GM18907 (cell line): ENCODE measurements around the gene CST1.
"Not testable (repeated sequence)": the region's sequence is repeated elsewhere in the genome, so short reads cannot be mapped to it uniquely, and the experiment has no call there.

ENCODE experiments used
- ATAC-seq: cut with Tn5 transposase; IDR thresholded peaks from one replicate; pipeline ENCODE4 v1.9.1; 2021; ENCODE audit warnings: mild to moderate bottlenecking, moderate library complexity; ENCODE audit not compliant: unreplicated experiment

Gene CST1, protein sequence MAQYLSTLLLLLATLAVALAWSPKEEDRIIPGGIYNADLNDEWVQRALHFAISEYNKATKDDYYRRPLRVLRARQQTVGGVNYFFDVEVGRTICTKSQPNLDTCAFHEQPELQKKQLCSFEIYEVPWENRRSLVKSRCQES

DNA sequence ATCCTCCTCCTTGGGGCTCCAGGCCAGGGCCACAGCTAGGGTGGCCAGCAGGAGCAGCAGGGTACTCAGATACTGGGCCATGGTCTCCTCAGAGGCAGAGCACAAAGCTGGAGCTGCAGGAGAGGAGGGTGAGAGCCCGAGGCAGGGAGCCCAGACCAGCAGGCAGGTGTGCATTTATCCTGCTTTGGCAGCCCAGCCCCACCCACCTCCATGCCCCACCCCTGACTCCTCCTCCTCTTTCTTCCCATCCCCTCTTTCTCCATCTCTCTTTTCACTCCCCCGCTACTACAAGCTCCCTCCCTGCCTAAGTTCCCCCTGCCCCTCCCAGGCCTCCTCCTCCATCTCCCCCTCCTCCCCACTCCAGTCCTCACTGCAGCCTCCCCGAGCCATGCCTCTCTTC lies at the start of gene CST1:
TSS of gene CST1 (minus strand) at position 150 of the 400 bp plus-strand sequence. CDS start at position 81, 69 bp downstream.
- ATAC-seq, result not testable (repeated sequence)

DNA sequence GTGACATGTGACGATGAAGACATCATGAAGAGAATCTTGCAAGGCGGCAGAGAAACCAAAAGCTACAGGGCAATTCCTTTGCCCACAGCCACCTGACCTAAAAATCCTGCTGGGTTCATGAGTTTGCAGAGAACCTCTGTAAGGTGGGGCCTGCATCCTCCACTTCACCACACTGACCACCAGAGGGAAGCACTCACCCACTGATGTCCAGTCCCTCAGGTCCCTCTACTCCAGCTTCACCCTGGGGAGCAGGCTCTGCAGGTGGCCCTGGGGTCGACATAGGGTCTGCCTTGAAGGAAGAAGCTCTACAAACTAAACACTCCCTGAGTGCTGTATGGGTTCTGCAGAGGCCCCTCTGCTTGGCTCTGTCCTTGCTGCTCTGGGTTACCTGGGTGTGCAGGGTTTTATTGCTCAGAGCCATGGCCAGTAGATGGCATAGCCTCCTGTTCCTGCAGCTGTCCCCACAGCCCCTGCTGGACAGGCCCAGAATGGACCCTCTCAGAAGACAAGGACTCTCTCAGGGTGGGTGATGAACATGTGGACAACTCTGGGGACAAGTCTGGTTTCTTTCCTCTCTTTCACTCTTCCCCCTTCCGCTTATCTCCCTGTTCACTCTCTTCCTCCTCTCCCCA lies 48.6 kb upstream of the CST1 start:
- peak; percentile 85 for ATAC-seq

DNA sequence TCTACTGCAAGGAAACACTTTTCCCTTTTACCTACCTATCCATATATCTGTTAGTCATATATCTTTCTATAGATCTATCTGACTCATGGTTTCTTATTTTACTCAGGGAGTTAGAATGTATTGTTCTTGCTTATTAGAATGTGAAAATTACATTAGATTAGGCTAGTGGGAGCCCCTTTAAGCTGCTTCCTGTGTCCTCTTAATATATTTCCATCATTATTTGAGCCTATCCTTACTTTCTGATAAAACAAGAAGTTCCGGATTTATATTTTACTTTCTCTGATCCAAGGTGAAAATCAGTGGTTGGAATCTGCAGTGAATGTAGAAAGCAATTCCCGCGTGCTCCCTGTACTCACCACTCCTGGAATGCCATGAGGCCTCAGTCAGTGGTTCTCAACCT lies 44.8 kb upstream of the CST1 start:
- ATAC-seq, result no peak

DNA sequence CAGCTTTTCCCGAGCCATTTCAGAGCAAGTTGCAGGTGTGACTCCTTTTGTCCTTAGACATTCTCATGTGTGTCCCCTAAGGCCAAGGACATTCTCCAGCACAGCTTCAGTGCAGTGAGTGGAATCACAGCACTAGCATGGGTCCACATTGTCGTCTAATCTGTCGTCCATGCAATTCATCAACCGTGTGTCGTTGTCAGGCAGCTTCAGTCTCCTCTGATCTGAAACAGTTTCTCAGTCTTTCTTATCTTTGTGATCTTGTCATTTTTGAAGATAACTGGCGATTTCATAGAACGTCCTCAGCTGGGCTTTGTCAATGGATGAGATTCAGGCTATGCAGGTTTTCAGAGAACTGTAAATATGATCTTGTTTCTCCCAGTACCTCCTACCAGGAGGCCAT lies 44.1 kb upstream of the CST1 start:
- ATAC-seq, result no peak

DNA sequence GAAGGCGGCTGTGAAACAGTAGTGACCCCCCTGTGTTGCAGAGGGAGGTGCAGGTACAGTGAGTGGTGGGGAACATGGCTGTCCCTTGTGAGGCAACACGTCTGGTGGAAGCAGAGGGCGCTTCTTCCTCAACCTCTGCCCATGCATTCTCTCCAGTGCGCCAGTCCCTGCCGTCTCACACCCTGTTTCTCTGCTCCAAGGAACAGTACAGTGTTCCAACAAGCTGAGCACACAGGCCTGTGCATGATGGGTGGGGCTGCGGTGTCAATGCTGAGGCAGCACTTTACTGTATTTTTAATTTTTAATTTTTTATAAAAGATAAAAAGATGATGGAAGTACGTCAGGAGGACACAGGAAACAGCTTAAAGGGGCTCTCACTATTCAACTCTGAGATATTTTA lies 43.3 kb upstream of the CST1 start:
- ATAC-seq, result no peak

DNA sequence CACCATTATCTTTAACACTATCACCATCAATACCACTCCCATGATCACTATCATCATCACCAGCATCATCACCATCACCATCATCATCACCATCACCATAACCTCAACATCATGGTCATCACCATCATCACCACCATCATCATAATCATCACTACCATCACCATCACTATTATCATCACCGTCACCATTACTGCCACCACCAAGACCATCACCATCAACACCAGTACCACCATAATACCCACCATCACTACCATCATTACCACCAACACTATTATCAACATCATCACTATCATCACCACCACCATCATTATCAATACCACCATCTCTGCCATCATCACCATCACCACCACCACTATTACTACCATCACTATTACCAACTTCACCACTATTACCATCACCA lies 32.7 kb upstream of the CST1 start:
- no peak for ATAC-seq

DNA sequence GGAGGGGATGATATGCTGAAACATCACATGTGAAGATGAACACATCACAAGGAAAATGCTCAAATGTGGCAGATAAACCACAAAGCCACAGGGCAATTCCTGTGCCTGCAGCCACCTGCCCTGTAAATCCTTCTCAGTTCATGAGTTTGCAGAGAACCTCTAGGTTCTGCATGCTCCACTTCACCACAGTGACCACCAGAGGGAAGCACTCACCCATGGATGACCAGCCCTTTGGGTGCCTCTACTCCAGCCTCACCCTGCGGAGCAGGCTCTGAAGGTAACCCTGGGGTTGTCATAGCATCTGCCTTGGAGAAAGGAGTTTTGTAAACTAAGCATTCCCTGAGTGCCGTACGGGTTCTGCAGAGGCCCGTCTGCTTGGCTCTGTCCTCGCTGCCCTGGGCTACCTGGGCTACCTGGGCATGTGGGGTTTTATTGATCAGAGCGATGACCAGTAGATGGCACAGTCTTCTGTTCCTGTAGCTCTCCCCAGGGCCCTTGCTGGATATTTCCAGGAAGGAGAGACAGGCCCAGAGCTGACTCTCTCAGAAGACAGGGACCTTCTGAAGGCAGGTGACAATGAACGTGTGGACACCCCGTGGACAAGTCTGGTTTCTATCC lies 31.7 kb upstream of the CST1 start:
- ATAC-seq, result peak; percentile 57

DNA sequence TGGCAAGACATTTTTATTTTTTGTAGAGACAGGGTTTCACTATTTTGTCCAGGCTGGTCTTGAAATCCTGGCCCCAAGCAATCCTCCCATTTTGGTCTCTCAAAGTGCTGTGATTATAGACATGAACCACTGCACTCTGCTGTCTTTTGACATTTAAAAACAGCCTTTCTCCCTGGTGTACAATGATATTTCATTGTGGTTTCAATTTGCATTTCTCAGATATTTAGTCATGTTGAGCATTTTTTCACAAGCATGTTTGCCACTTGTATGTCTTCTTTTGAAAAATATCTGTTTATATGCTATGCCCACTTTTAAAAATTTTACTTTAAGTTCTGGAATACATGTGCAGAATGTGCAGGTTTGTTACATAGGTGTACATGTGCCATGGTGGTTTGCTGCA lies 27.9 kb upstream of the CST1 start:
- not testable (repeated sequence) for ATAC-seq

DNA sequence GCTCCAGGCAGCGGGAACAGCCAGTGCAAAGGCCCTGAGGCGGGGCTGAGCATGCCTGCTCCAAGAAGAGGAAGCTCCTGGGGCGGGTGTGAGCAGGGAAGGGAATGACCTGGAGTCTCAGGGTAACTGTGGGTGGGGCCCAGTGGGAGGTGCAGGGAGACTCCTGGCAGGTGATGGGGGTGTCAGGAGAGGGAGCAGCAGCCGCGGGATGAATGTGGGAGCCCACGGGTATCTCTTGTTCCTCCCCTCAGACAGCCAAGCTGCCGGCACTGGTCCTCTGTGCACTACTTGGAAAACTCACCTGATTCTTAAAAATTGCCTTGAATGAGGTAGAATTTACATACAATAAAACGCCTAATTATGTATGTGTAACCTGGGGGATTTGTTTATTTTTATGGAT lies 26.6 kb upstream of the CST1 start:
- not testable (repeated sequence) for ATAC-seq

DNA sequence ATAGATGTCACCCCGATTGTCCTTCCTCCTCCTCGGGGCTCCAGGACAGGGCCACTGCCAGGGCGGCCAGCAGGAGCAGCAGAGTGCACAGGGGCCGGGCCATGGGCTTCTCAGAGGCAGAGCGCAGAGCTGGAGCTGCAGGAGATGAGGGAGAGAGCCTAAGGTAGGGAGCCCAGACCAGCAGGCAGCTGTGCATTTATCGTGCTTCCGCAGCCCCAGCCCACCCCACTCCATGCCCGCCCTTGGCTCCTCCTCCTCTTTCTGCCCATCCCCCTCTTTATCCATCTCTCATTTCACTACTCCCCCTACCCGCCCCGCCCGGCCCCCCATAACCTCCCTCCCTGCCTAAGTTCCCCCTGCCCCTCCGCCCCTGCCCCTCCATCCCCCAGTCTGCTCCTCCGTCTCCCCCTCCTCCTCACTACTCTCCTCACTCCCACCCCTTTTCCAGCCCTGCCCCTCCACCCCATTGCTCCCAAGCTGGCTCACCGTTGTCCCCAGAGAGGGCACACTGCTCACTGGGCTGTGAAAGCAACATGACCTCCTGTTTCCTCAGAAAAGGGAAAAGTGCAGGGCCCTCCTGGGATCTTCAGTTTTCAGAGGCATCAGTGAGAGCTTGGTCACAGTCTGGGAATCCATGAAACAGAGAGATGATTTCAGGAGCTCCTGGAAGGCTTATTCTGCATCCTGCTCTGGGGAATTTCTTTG lies 25.5 kb upstream of the CST1 start:
- no peak for ATAC-seq

DNA sequence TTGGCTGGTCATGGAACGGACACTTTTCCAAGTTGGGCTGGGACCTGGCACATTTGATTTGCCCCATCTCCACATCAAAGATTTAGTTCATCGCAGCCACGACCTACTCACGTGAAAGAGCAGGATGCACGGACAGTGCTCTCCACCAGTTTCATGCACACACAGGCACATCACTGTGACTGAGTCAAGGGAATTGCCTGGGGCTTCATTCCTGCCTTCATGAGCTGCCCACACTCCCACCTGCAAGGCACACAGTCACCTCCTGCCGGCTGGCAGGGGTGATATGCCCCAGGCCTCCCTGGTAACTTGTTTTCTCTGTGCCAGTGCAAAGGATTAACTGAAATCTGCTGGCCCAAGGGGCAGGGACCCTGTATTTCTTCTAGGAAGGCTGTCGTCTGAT lies 23.3 kb upstream of the CST1 start:
- no peak for ATAC-seq

DNA sequence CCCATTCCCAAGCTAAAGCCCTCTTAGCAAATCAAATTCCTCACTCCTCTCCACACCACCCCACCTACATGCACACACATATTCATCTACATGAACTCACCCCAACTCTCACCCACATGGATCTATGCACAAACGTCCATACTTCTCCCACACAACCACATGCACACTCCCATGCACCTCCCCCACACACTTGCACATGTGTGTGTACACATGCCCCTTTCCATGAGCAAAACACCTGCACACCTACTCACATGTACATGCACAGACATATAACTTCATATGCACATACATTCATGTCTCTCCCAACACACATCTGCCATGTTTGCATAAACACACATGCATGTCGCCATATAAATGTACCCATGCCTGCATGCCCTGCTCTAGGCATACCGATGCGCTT lies 22.8 kb upstream of the CST1 start:
- ATAC-seq, result no peak

DNA sequence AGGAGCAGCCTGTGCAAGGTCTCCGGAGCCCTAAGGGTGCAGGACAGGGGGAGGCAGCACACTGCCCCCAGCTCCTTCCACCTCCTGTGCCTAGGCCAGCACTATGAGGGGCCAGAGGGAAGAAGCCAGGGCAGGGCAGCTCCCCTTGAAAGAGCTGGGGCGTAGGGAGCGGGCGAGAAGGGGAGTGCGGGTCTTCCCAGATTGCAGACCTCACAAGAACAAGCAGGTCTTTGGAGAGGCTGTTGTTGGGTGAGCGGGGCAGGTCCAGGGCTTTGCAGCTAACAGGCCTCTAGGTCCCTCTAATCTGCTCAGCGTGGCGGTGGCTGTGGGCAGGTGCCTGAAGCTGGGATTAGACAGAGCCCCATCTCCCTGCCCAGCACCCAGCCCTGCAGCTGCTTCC lies 22.4 kb upstream of the CST1 start:
- no peak for ATAC-seq

DNA sequence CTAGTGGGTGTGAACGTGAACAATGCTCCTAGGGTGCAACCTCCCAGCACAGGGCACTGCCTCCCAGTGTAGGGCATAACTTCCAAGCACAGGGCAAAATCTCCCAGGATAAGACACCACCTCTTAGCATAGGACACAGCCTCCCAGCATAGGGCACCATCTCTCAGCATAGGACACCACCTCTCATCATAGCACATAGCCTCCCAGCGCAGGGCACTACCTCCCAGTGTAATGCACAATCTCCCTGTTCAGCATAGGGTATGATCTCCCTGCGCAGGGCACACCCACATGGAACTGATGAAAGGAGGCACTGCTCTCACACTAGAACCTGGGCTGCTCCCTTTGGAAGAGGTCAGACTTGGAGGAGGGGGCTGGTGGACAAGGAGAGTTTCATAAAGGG lies 21.3 kb upstream of the CST1 start:
- ATAC-seq, result no peak

DNA sequence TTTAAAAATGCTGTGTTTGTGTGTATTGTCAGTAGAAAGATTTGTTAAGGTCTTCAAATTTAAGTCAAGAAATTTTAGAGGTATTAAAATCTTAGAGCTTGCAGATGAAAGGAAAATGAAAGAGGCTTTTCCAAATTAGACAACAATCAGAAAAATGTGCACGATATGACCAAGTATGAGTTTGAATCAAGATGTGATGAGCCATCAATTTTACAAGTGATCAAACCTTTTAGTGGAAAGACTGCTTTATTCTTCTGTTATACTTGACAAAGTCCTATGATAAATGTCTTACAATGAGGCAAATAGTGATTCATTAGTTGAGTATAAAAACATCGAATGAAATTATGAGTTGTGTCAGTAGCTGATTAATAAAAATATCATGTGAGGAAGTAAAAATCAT lies 19.6 kb upstream of the CST1 start:
- ATAC-seq, result no peak

DNA sequence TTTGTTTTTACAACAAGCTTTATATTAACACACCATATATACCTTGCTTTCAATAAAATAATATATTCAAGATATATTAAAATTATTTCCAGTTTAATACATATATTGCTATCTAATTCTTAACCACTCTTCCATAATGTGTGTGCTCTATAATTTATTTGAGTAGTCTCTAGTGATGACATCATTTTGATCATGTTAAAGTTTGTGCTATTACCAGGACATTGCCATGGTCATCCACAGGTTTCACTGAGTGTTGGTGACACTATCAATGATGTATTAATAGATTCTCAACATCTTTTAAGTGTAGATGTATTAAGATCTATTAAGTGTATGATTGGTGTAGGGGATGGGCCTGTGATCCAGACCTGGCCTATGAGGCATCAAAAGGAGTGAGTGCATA lies 17.8 kb upstream of the CST1 start:
- ATAC-seq, result not testable (repeated sequence)

DNA sequence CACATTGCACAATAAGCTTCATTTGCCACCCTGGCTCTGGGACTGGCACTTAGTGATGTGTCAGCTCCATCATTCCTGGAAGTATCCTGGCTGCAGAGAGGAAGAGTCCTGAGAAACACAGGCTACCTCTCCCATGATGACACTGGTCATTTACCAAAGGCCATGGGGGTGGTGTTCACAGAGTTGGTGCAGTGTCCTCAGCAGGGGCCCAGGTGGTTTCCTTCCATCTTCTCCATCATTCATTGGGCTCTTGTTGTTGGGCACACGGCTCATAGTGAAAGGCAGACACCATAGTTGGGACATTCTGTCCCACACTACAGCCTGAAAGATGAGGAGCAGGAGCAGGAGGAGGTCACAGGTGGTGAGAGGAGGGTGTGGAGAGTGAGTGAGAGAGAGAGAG lies 15.8 kb upstream of the CST1 start:
- no peak for ATAC-seq

DNA sequence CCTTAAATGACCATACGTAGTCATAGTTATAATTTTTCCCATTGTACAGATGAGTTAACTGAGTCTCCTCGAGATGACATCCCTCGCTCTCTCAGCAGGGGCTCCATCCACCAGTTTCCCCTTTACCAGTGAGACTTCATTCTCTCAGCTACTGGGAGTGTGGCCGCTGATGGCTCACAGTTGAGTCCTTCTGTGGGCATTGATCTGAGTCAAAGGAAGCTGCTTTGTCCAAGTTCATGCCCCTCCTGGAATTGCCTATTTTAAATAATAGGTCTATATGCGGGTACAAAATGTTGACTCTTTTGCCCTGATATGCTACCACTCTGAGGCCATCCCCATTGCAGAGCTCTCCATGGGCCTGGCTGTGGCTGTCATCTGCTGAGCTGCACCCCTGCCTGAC lies 14.8 kb upstream of the CST1 start:
- no peak for ATAC-seq

DNA sequence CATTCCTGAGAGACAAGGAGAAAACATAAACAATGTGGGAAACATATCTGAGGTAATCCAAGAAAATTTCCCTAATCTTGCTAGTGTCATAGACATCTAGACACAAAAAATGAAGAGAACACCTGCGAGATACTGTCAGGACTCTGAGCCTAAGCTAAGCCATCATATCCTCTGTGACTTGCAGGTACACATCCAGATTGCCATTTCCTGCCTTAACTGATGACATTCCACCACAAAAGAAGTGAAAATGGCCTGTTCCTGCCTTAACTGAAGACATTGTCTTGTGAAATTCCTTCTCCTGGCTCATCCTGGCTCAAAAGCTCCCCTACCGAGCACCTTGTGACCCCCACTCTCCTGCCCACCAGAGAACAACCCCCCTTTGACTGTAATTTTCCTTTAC lies 13.9 kb upstream of the CST1 start:
- not testable (repeated sequence) for ATAC-seq

DNA sequence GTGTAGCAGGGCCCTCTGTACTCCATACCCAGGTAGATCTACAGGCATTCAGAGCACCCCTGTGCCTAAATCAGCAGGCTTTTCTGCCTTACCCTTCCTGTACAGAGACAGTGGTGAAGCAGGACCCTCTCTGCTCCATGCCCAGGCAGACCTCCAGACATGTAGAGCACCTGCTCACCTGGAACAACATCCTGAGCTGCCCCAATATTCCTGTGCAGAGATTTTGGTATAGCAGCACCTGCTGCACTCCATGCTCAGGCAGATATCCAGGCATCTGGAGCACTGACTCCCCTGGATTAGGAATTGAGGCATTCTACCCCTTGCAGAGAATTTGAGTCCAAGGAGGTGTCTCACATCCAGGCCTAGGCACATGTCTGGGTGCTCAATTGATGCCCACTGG lies 12.6 kb upstream of the CST1 start:
- no peak for ATAC-seq

DNA sequence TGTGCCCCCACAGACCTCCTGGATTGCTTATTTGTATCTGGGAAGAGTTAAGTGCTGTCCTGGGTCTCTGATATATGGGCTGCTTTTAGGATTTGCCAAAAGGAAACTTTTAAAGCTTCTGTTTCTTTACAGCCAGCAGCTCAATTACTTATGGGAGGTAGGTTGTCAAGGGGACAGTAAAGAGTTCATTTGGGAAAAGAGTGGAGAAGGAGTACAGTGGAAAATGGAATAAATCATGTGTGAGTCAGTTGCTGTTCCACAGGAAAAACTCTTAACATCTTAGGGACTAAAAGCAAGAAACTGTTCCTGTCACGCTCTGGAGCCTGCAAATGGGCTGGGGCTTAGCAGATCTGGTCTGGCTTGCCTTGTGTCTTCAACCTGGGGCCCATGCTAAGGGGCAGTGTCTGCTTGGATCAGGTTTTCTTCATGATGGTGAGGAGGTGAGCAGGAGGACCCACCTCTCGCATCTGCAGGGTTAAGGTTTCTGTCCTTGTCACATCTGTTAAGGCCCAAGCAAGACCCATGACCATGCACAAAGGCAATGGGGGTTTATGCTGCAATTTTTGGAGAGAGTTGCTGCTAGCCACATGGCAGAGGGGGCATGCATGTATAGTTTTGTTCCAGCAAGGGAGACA lies 8.7 kb upstream of the CST1 start:
- ATAC-seq, result no peak

DNA sequence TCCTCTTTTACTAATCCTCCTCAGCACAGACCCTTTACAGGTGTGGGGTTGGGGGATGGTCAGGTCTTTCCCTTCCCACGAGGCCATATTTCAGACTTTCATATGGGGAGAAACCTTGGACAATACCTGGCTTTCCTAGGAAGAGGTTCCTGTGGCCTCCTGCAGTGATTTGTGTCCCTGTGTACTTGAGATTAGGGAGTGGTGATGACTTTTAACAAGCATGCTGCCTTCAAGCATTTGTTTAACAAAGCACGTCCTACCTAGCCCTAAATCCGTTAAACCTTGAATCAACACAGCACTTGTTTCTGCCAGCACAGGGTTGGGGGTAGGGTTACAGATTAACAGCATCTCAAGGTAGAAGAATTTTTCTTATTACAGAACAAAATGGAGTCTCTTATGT lies 6.1 kb upstream of the CST1 start:
- ATAC-seq, result not testable (repeated sequence)
